Measurements from ENCODE around the gene RBM26. TPM values are rescaled to one million over a fixed set of nuclear protein-coding genes. Genes with fewer than 3 reads are reported as not detected.

The RBM26 gene
- total and polyA plus RNA-seq, 7 experiments from 2014 or later = 15.7 to 136 (median 77.5) TPM

DNA sequence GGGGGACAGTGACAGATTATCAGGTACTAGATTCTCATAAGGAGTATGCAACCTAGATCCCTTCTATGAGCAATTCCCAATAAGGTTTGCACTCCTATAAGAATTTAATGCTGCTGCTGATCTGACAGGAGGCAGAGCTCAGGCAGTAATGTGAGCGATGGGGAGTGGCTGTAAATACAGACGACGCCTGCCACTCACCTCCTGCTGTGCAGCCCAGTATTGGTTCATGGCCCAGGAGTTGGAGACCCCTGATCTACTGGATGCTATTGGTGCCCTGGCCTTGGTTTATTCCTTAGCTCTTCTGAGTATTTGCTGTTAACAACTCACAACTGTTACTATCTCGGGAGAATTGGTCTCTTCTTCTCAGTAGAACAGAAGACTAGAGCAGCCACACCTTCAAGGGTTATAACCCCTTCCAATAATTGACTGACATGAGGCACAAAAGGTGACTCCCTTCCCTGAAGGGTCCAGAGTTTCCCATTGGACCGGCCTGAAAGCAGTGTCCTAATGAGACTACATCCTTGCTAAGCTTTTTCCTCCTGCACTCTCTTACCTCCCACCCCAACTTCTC lies 35.0 kb upstream of the RBM26 start:
- Mint-ChIP-seq H3K36me3 (no peaks in the 10 kb centered on the region), H3K27ac (no peak overlapping the region), H3K4me3 (no peak overlapping the region), H3K9me3 (no peaks in the 10 kb centered on the region), H3K27me3 (no peaks in the 10 kb centered on the region), H3K4me1 (peaks cover 0 to 8% (median 5%) of the 10 kb centered on the region in 7 donors)
- CTCF ChIA-PET = no interaction called here
- ATAC-seq = no peak
- Histone ChIP-seq H3K27me3 (ENCODE audit: control insufficient read depth in 2 of 2, insufficient read depth in 2 of 2, low read length in 2 of 2) (no peaks in the 10 kb centered on the region), H3K27ac (ENCODE audit: low read depth, low read length) (no peak overlapping the region), H3K4me3 (ENCODE audit: low read length) (no peak overlapping the region), H3K9me3 (ENCODE audit: control insufficient read depth in 2 of 3, low read length in 3 of 3) (no peaks in the 10 kb centered on the region), H3K4me1 (ENCODE audit: control insufficient read depth in 2 of 2, insufficient read depth in 2 of 2, low read length in 2 of 2) (no peaks in the 10 kb centered on the region), H3K36me3 (ENCODE audit: control insufficient read depth in 2 of 3, insufficient read depth in 3 of 3, low read length in 3 of 3) (no peaks in the 10 kb centered on the region)
- DNase-seq = no peak
- intact Hi-C loops (cut with micrococcal nuclease) = no loop called here
- POLR2A ChIA-PET = no interaction called here

DNA sequence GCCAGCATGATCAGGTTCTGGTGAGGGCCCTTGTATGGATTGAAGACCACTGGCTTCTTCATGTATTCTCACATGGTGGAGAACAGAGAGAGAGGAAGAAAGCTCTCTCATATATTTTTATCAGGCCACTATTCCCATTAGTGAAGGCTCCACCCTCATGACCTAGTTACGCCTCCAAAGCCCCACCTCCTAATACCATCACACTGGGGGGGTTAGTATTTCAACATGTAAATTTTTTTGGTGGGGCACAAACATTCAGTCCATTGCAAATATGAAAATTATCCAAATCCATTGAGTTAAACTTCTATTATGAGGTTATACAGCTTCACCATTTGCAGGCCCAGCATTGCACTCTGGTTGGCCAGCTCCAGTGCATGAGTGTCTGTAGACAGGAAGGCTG lies 33.2 kb upstream of the RBM26 start:
- no peaks in the 10 kb centered on the region for H3K4me1 ChIP-seq (ENCODE audit: control insufficient read depth in 2 of 2, insufficient read depth in 2 of 2, low read length in 2 of 2)
- Mint-ChIP-seq H3K4me1 (peaks cover 0 to 3% (median 0%) of the 10 kb centered on the region in 7 donors), H3K27me3 (no peaks in the 10 kb centered on the region), H3K36me3 (no peaks in the 10 kb centered on the region), H3K27ac (peak overlapping the region in 1 of 9 donors; percentile 25), H3K4me3 (no peak overlapping the region), H3K9me3 (no peaks in the 10 kb centered on the region)
- no peak overlapping the region for H3K4me3 ChIP-seq (ENCODE audit: low read length)
- no peak for ATAC-seq
- intact Hi-C loops (cut with micrococcal nuclease) = no loop called here
- no peak for DNase-seq
- no peaks in the 10 kb centered on the region for H3K27me3 ChIP-seq (ENCODE audit: control insufficient read depth in 2 of 2, insufficient read depth in 2 of 2, low read length in 2 of 2)
- no peaks in the 10 kb centered on the region for H3K36me3 ChIP-seq (ENCODE audit: control insufficient read depth in 2 of 3, insufficient read depth in 3 of 3, low read length in 3 of 3)
- POLR2A ChIA-PET = no interaction called here
- H3K9me3 ChIP-seq (ENCODE audit: control insufficient read depth in 2 of 3, low read length in 3 of 3) = no peaks in the 10 kb centered on the region
- CTCF ChIA-PET = no interaction called here
- H3K27ac ChIP-seq (ENCODE audit: low read depth, low read length) = no peak overlapping the region

DNA sequence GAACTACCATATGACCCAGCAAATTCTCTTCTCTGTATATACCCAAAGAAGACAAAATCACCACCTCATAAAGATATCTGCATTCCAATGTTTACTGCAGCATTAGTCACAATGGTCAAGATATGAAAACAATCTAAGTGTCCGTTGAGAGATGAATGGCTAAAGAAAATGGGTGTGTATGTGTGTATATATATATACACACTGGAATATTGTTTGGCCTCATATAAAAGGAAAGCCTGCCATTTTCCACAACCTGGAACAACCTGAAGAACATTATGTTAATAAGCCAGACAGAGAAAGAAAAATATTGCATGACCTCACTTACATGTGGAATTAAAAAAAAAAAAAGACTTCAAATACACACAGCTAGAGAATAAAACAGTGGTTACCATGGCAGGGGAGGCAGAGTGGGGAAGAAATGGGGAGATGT lies 29.5 kb upstream of the RBM26 start:
- H3K4me1 Mint-ChIP-seq = peaks cover 0 to 3% (median 0%) of the 10 kb centered on the region in 7 donors
- H3K4me3 Mint-ChIP-seq = no peak overlapping the region
- peaks cover 0 to 6% (median 4%) of the 10 kb centered on the region in 5 donors for H3K36me3 Mint-ChIP-seq
- no peak overlapping the region for H3K27ac ChIP-seq (ENCODE audit: low read depth, low read length)
- intact Hi-C loops (cut with micrococcal nuclease) = no loop called here
- H3K27me3 ChIP-seq (ENCODE audit: control insufficient read depth in 2 of 2, insufficient read depth in 2 of 2, low read length in 2 of 2) = no peaks in the 10 kb centered on the region
- H3K27ac Mint-ChIP-seq = no peak overlapping the region
- peaks cover 0 to 6% (median 0%) of the 10 kb centered on the region in 11 donors for H3K9me3 Mint-ChIP-seq
- no peaks in the 10 kb centered on the region for H3K27me3 Mint-ChIP-seq
- no peaks in the 10 kb centered on the region for H3K9me3 ChIP-seq (ENCODE audit: control insufficient read depth in 2 of 3, low read length in 3 of 3)
- DNase-seq (no peak), ATAC-seq (no peak)
- H3K4me3 ChIP-seq (ENCODE audit: low read length) = no peak overlapping the region
- ChIA-PET POLR2A (no interaction called here), CTCF (no interaction called here)
- no peaks in the 10 kb centered on the region for H3K4me1 ChIP-seq (ENCODE audit: control insufficient read depth in 2 of 2, insufficient read depth in 2 of 2, low read length in 2 of 2)
- no peaks in the 10 kb centered on the region for H3K36me3 ChIP-seq (ENCODE audit: control insufficient read depth in 2 of 3, insufficient read depth in 3 of 3, low read length in 3 of 3)

DNA sequence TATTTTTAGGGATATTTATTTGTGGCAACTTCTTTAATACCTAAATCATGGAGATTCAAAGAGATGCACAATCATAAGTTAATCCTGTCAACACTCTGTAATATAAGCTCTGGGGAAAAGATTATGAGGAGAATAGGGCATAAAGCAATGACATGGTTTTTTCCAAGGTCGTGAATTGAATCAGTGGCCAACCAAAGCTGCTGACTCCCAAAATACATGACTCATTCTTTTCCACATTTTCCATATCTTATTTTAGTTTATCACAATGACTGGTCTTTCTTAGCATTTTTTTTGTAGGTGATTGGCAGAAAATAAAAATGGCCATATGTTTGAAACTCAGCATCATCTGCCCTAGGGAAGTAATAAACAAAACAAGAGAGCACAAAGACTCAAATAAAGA lies 28.5 kb upstream of the RBM26 start:
- Mint-ChIP-seq H3K4me1 (peaks cover 0 to 3% (median 0%) of the 10 kb centered on the region in 7 donors), H3K4me3 (no peak overlapping the region), H3K36me3 (peaks cover 0 to 10% (median 5%) of the 10 kb centered on the region in 5 donors), H3K9me3 (peaks cover 0 to 7% (median 0%) of the 10 kb centered on the region in 11 donors), H3K27ac (no peak overlapping the region), H3K27me3 (no peaks in the 10 kb centered on the region)
- CTCF ChIA-PET = no interaction called here
- intact Hi-C loops (cut with micrococcal nuclease) = no loop called here
- Histone ChIP-seq H3K4me1 (ENCODE audit: control insufficient read depth in 2 of 2, insufficient read depth in 2 of 2, low read length in 2 of 2) (no peaks in the 10 kb centered on the region), H3K4me3 (ENCODE audit: low read length) (no peak overlapping the region), H3K27me3 (ENCODE audit: control insufficient read depth in 2 of 2, insufficient read depth in 2 of 2, low read length in 2 of 2) (no peaks in the 10 kb centered on the region), H3K36me3 (ENCODE audit: control insufficient read depth in 2 of 3, insufficient read depth in 3 of 3, low read length in 3 of 3) (no peaks in the 10 kb centered on the region), H3K9me3 (ENCODE audit: control insufficient read depth in 2 of 3, low read length in 3 of 3) (no peaks in the 10 kb centered on the region), H3K27ac (ENCODE audit: low read depth, low read length) (no peak overlapping the region)
- DNase-seq (no peak), ATAC-seq (no peak)
- POLR2A ChIA-PET = no interaction called here

DNA sequence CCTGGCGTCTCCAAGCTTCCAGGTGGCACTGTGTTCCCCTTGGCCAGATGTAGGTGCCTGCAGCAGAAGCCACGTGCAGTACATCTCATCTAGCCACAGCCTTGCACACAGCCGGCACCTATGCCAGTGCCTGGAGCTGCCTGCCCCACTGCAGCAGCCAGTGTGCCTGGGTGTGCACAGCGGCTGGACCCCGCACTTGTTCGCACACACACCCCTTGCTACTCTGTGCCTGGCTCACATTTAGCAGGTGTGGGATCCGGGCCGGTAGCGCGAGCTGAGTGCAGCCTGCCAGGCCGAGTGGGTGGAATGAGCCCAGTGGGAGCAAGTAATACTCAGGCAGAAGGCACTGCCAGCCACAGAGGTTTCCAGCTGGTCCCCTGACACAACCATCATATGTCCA lies 26.9 kb upstream of the RBM26 start:
- POLR2A ChIA-PET = interaction anchor here (1.0 kb wide), 1 partner anchor 9 kb away, joined by 3 read pairs; no protein-coding TSS in a partner anchor
- no peak for ATAC-seq
- no peaks in the 10 kb centered on the region for H3K27me3 ChIP-seq (ENCODE audit: control insufficient read depth in 2 of 2, insufficient read depth in 2 of 2, low read length in 2 of 2)

DNA sequence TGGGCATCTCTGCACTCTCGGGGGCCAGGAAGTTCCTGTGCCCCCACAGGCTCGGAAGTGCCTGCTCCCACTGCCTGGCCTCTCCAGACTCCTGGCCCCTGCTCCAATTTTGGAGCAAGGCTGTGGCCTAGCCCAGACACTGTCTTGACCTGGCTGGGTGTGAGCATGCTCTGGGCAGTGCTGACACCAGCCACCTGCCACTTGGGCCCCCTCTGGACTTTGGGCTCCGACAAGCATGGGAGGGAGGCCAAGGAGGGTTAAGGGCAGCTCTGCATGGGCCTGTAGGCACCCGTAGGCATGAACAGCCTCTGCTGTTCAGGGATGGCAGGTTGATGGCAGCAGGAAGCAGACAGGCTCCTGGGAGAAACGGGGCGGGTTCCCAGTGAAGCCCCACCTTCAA lies 26.0 kb upstream of the RBM26 start:
- ChIA-PET CTCF (no interaction called here), POLR2A (no interaction called here)

More for the DNA sequence above, 26.9 kb upstream of the RBM26 start:
- H3K27me3 Mint-ChIP-seq = no peaks in the 10 kb centered on the region
- CTCF ChIA-PET = interaction anchor here (1.6 kb wide), 1 partner anchor 9 kb away, joined by 7 read pairs; no protein-coding TSS in a partner anchor
- H3K9me3 Mint-ChIP-seq = peaks cover 0 to 7% (median 0%) of the 10 kb centered on the region in 11 donors
- no peak overlapping the region for H3K27ac Mint-ChIP-seq
- intact Hi-C loops (cut with micrococcal nuclease) = no loop called here
- H3K36me3 ChIP-seq (ENCODE audit: control insufficient read depth in 2 of 3, insufficient read depth in 3 of 3, low read length in 3 of 3) = no peaks in the 10 kb centered on the region
- H3K9me3 ChIP-seq (ENCODE audit: control insufficient read depth in 2 of 3, low read length in 3 of 3) = no peaks in the 10 kb centered on the region
- DNase-seq = no peak
- H3K36me3 Mint-ChIP-seq = peaks cover 0 to 12% (median 5%) of the 10 kb centered on the region in 5 donors
- no peak overlapping the region for H3K4me3 Mint-ChIP-seq
- peaks cover 0 to 4% (median 0%) of the 10 kb centered on the region in 7 donors for H3K4me1 Mint-ChIP-seq
- H3K4me3 ChIP-seq (ENCODE audit: low read length) = no peak overlapping the region
- no peaks in the 10 kb centered on the region for H3K4me1 ChIP-seq (ENCODE audit: control insufficient read depth in 2 of 2, insufficient read depth in 2 of 2, low read length in 2 of 2)
- no peak overlapping the region for H3K27ac ChIP-seq (ENCODE audit: low read depth, low read length)

DNA sequence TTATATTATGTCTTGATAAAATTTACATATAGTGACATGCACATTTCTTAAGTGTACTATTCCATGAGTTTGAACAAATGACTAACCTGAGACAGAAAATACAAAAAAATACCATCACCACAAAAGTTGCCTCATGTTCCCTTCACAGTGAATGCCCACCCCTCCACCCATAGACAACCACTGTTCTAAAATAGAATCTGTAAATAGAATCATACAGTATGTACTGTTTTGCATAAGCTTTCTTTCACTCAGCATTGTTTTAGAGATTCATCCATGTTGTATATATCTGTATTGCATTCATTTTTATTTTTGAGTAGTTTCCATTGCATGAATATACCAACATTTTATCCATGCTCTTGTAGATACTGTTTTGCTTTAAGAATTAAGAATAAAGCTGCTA lies 23.3 kb upstream of the RBM26 start:
- Mint-ChIP-seq H3K27me3 (no peaks in the 10 kb centered on the region), H3K4me1 (peaks cover 0 to 16% (median 0%) of the 10 kb centered on the region in 7 donors), H3K27ac (no peak overlapping the region), H3K4me3 (no peak overlapping the region), H3K36me3 (peaks cover 0 to 12% (median 5%) of the 10 kb centered on the region in 5 donors), H3K9me3 (peaks cover 0 to 7% (median 0%) of the 10 kb centered on the region in 11 donors)
- ATAC-seq (no peak), DNase-seq (no peak)
- no peaks in the 10 kb centered on the region for H3K4me1 ChIP-seq (ENCODE audit: control insufficient read depth in 2 of 2, insufficient read depth in 2 of 2, low read length in 2 of 2)
- no peak overlapping the region for H3K27ac ChIP-seq (ENCODE audit: low read depth, low read length)
- no peaks in the 10 kb centered on the region for H3K36me3 ChIP-seq (ENCODE audit: control insufficient read depth in 2 of 3, insufficient read depth in 3 of 3, low read length in 3 of 3)
- H3K9me3 ChIP-seq (ENCODE audit: control insufficient read depth in 2 of 3, low read length in 3 of 3) = no peaks in the 10 kb centered on the region
- H3K4me3 ChIP-seq (ENCODE audit: low read length) = no peak overlapping the region
- H3K27me3 ChIP-seq (ENCODE audit: control insufficient read depth in 2 of 2, insufficient read depth in 2 of 2, low read length in 2 of 2) = no peaks in the 10 kb centered on the region
- ChIA-PET CTCF (interaction anchor here (0.8 kb wide), 1 partner anchor 114 kb away, joined by 3 read pairs; no protein-coding TSS in a partner anchor), POLR2A (no interaction called here)
- intact Hi-C loops (cut with micrococcal nuclease) = no loop called here

More for the DNA sequence above, 26.0 kb upstream of the RBM26 start:
- Mint-ChIP-seq H3K36me3 (peaks cover 0 to 12% (median 5%) of the 10 kb centered on the region in 5 donors), H3K27ac (no peak overlapping the region), H3K27me3 (no peaks in the 10 kb centered on the region), H3K9me3 (peaks cover 0 to 7% (median 0%) of the 10 kb centered on the region in 11 donors), H3K4me1 (peaks cover 0 to 6% (median 0%) of the 10 kb centered on the region in 7 donors), H3K4me3 (no peak overlapping the region)
- no peak for ATAC-seq
- H3K36me3 ChIP-seq (ENCODE audit: control insufficient read depth in 2 of 3, insufficient read depth in 3 of 3, low read length in 3 of 3) = no peaks in the 10 kb centered on the region
- no peaks in the 10 kb centered on the region for H3K9me3 ChIP-seq (ENCODE audit: control insufficient read depth in 2 of 3, low read length in 3 of 3)
- no peaks in the 10 kb centered on the region for H3K27me3 ChIP-seq (ENCODE audit: control insufficient read depth in 2 of 2, insufficient read depth in 2 of 2, low read length in 2 of 2)
- H3K27ac ChIP-seq (ENCODE audit: low read depth, low read length) = no peak overlapping the region
- intact Hi-C loops (cut with micrococcal nuclease) = no loop called here
- no peaks in the 10 kb centered on the region for H3K4me1 ChIP-seq (ENCODE audit: control insufficient read depth in 2 of 2, insufficient read depth in 2 of 2, low read length in 2 of 2)
- DNase-seq = no peak
- H3K4me3 ChIP-seq (ENCODE audit: low read length) = no peak overlapping the region
